ENCODE results near the gene CSTA. TPM values are rescaled to one million over a fixed set of nuclear protein-coding genes. Genes with fewer than 3 reads are reported as not detected.

The CSTA gene
- total RNA-seq, 1 donor = 0.27 TPM

GRCh38 chr3:122366379-122366749 lies 41.3 kb downstream of the CSTA start:
- no peak for DNase-seq (ENCODE audit: low read depth in 2 of 3, low spot score in 2 of 3)

GRCh38 chr3:122374034-122374433 lies 49.0 kb downstream of the CSTA start:
- no peak for DNase-seq (ENCODE audit: low read depth in 2 of 3, low spot score in 2 of 3)

- no peak for DNase-seq (ENCODE audit: low read depth in 2 of 3, low spot score in 2 of 3)
Measured at GRCh38 chr3:122377975-122378374, 52.9 kb downstream of the CSTA start.

GRCh38 chr3:122382888-122383666 lies 58.0 kb downstream of the CSTA start, which contains the start of gene MIX23:
Gene MIX23 (minus strand): TSS chr3:122383231. CDS start chr3:122383224, 7 bp downstream.
- peak; percentile 48 to 86 (median 80) for DNase-seq (ENCODE audit: low read depth in 2 of 3, low spot score in 2 of 3)

- peak; percentile 90 to 96 (median 95) for DNase-seq (ENCODE audit: low read depth in 2 of 3, low spot score in 2 of 3)
Measured at GRCh38 chr3:122383771-122384697, 59.0 kb downstream of the CSTA start, which contains the start of gene FAM162A. Gene FAM162A (plus strand): TSS chr3:122384182. CDS start chr3:122384266, 84 bp downstream.

GRCh38 chr3:122387709-122388108 lies 62.7 kb downstream of the CSTA start:
- DNase-seq (ENCODE audit: low read depth in 2 of 3, low spot score in 2 of 3) = no peak

GRCh38 chr3:122389197-122389596 lies 64.1 kb downstream of the CSTA start:
- DNase-seq (ENCODE audit: low read depth in 2 of 3, low spot score in 2 of 3) = no peak

- DNase-seq (ENCODE audit: low read depth in 2 of 3, low spot score in 2 of 3) = no peak
Measured at GRCh38 chr3:122389892-122390291, 64.8 kb downstream of the CSTA start.

GRCh38 chr3:122390665-122391064 lies 65.6 kb downstream of the CSTA start:
- DNase-seq (ENCODE audit: low read depth in 2 of 3, low spot score in 2 of 3) = no peak

Other genes with a start within 250 kb of the CSTA start
- gene CASR, start 141.6 kb upstream of the CSTA start, total RNA-seq = under 0.01 TPM
- 2.7 TPM for gene MIX23, start 58.0 kb downstream of the CSTA start, total RNA-seq
- 4.0 TPM for gene FAM162A, start 58.9 kb downstream of the CSTA start, total RNA-seq
- 5.4 TPM for gene WDR5B, start 90.8 kb downstream of the CSTA start, total RNA-seq
- 10.5 TPM for gene KPNA1, start 189.7 kb downstream of the CSTA start, total RNA-seq
- 23.2 TPM for gene PARP9, start 239.1 kb downstream of the CSTA start, total RNA-seq
- 22.4 TPM for gene DTX3L, start 239.1 kb downstream of the CSTA start, total RNA-seq

Measured in hematopoietic multipotent progenitor cell (in vitro differentiated cells).